ENCODE data around the gene IL3RA.

The IL3RA gene

DNA sequence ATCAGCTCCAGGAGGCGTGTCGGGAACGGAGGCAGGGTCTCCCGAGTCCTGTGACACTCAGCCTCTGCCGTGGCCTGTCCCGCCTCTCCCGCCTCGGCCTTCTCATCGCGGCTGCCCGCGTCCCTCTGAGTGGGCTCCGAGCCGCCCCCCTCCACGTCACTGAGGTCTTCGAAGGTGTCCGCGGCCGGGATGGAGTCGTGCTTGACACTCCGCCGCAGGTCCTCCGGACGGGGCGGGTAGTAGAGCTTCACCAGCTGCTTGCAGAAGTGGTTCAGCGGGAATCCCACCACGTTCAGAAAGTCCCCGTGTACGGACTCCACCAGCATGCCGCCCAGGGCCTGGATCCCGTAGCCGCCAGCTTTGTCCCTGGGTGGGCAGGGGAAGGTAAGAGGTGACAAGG lies 91.2 kb downstream of the IL3RA start:
- no peak for DNase-seq

DNA sequence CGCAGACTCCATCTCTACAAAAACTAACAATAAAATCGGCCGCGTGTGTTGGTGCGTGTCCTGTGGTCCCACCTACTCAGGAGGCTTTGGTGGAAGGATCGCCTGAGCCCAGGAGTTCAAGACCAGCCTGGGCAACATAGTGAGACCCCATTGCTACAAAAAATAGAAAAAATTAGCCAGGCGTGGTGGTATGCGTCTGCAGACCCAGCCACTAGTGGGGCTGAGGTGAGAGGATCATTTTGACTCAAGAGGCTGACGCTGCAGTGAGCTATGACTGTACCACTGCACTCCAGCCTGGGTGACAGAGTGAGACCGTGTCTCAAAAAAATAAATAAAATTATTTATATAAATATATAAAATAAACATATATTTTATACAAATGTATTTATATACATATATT lies 93.9 kb downstream of the IL3RA start:
- no peak for DNase-seq

All from activated CD4-positive, CD25-positive, alpha-beta regulatory T cell treated with anti-CD3 and anti-CD28 coated beads, Interleukin-2, amount 50 U/mL, for 72 hours (primary cell).